ENCODE measurements around the gene STN1. TPM values are rescaled to one million over a fixed set of nuclear protein-coding genes. Genes with fewer than 3 reads are reported as not detected.
A peak's percentile ranks its signal among the peaks of the same experiment; 100 is the strongest.

The STN1 gene
- total RNA-seq, 2 donors from 2014 or later = 5.9 to 32.2 TPM

GRCh38 chr10:103888113-103888841 is 29.7 kb downstream of the STN1 start:
- intact Hi-C loops (cut with DNase I) = no loop called here
- Histone ChIP-seq H3K9me3 (no peaks in the 10 kb centered on the region), H3K4me1 (peaks cover 43% of the 10 kb centered on the region), H3K36me3 (replicated peaks in 1 of 2; ENCODE audit: insufficient read depth in 1 of 2, low read depth in 2 of 2) (peaks cover 0 to 2% of the 10 kb centered on the region in 2 donors), H3K27me3 (no peaks in the 10 kb centered on the region), H3K27ac (peak overlapping the region; percentile 75 to 89 (median 78)), H3K4me3 (no peak overlapping the region)
- WGBS, 2 donors = 2 to 5% methylated on average over 6 of the region's 6 CpGs
- DNase-seq (peak; percentile 85 to 95 (median 90)), ATAC-seq (peak; percentile 74)
- peak; percentile 72 to 96 (median 93) for TF ChIP-seq CTCF (IDR thresholded peaks at IDR 0.05)
- TF ChIP-seq POLR2A (IDR thresholded peaks at IDR 0.05) = peak in 1 of 3 donors; percentile 4

GRCh38 chr10:103885617-103886016 is 32.4 kb downstream of the STN1 start:
- no peaks in the 10 kb centered on the region for H3K27me3 ChIP-seq
- no peak overlapping the region for H3K4me3 ChIP-seq
- H3K9me3 ChIP-seq = no peaks in the 10 kb centered on the region
- DNase-seq = no peak
- intact Hi-C loops (cut with DNase I) = no loop called here
- no peak overlapping the region for H3K27ac ChIP-seq
- WGBS, 2 donors = 63 to 67% methylated on average over 6 of the region's 6 CpGs
- no peak for ATAC-seq
- peaks cover 0 to 13% of the 10 kb centered on the region in 2 donors for H3K36me3 ChIP-seq (replicated peaks in 1 of 2; ENCODE audit: insufficient read depth in 1 of 2, low read depth in 2 of 2)
- TF ChIP-seq CTCF (IDR thresholded peaks at IDR 0.05) = no peak
- TF ChIP-seq POLR2A (IDR thresholded peaks at IDR 0.05) = no peak
- peaks cover 33% of the 10 kb centered on the region for H3K4me1 ChIP-seq

- H3K36me3 ChIP-seq (replicated peaks in 1 of 2; ENCODE audit: insufficient read depth in 1 of 2, low read depth in 2 of 2) = peaks cover 0 to 15% of the 10 kb centered on the region in 2 donors
- 42 to 48% methylated on average over 2 to 3 of the region's 3 CpGs for WGBS, 2 donors
- H3K27ac ChIP-seq = no peak overlapping the region
- peaks cover 24% of the 10 kb centered on the region for H3K4me1 ChIP-seq
- intact Hi-C loops (cut with DNase I) = no loop called here
- H3K9me3 ChIP-seq = no peaks in the 10 kb centered on the region
- peak; percentile 45 to 51 (median 48) for DNase-seq
- H3K27me3 ChIP-seq = no peaks in the 10 kb centered on the region
- no peak overlapping the region for H3K4me3 ChIP-seq
- TF ChIP-seq POLR2A (IDR thresholded peaks at IDR 0.05) = no peak
- TF ChIP-seq CTCF (IDR thresholded peaks at IDR 0.05) = peak; percentile 55 to 82 (median 77)
- peak; percentile 60 for ATAC-seq
Measured at GRCh38 chr10:103884681-103885139, 33.3 kb downstream of the STN1 start.

- no peak for TF ChIP-seq CTCF (IDR thresholded peaks at IDR 0.05)
- TF ChIP-seq POLR2A (IDR thresholded peaks at IDR 0.05) = no peak
- Histone ChIP-seq H3K9me3 (no peaks in the 10 kb centered on the region), H3K4me1 (peaks cover 1% of the 10 kb centered on the region), H3K27ac (no peak overlapping the region), H3K4me3 (no peak overlapping the region), H3K27me3 (no peaks in the 10 kb centered on the region), H3K36me3 (replicated peaks in 1 of 2; ENCODE audit: insufficient read depth in 1 of 2, low read depth in 2 of 2) (peaks cover 0 to 15% of the 10 kb centered on the region in 2 donors)
- WGBS, 2 donors = 90 to 100% methylated on average over 8 of the region's 8 CpGs
- ATAC-seq (no peak), DNase-seq (no peak)
- intact Hi-C loops (cut with DNase I) = no loop called here
Measured at GRCh38 chr10:103882285-103883007, 35.5 kb downstream of the STN1 start.
